Adrenal gland (tissue), 5 donors: ENCODE measurements around the gene RNPEP.

ENCODE experiments used
- POLR2A ChIP-seq, 2 donors: fragments of 450-650 bp; IDR thresholded peaks; one replicate each; pipeline ENCODE4 v1.6.1; 2017; ENCODE audit warnings: antibody characterized with exemption in 2 of 2, mild to moderate bottlenecking in 2 of 2, moderate library complexity in 1 of 2
- TF ChIP-seq, protein P1 (sequence below), 6 experiments: fragments of 450-650 bp in 4 of 6; fragments of 200-600 bp in 2 of 6; sonication (generic) in 1 of 6; IDR thresholded peaks; 1 replicate in 5 of 6; 2 replicates in 1 of 6; pipeline versions ENCODE4 v1.5.1 to v1.8.0; 2016 to 2021; ENCODE audit warnings: antibody characterized with exemption in 6 of 6, mild to moderate bottlenecking in 2 of 6, moderate library complexity in 1 of 6
- donor health status: DM: no; HTN: no; CAD: no.

DNA sequence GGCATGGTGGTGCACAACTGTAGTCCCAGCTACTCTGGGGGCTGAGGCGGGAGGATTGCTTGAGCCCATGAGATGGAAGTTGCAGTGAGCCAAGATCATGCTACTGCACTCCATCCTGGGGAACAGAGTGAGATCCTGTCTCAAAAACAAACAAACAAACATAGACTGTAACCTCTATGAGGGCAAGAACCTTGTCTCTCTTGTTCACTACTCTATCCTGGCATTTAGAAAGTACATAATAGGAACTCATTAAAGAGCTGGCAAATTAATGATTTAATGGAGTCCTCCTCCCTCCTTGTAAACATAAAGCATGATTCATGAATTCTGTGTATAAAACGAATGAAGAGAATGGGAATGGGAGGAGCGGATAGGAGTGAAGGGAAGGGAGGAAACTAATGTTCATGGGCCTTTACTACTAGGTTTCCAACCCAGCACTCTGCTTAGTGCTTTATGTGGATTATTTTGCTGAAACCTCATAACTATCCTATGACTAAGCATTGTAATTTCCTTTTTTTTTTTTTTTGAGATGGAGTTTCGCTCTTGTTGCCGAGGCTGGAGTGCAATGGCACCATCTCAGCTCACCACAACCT, 44.7 kb upstream of the RNPEP start:
- TF ChIP-seq, protein P1, sequence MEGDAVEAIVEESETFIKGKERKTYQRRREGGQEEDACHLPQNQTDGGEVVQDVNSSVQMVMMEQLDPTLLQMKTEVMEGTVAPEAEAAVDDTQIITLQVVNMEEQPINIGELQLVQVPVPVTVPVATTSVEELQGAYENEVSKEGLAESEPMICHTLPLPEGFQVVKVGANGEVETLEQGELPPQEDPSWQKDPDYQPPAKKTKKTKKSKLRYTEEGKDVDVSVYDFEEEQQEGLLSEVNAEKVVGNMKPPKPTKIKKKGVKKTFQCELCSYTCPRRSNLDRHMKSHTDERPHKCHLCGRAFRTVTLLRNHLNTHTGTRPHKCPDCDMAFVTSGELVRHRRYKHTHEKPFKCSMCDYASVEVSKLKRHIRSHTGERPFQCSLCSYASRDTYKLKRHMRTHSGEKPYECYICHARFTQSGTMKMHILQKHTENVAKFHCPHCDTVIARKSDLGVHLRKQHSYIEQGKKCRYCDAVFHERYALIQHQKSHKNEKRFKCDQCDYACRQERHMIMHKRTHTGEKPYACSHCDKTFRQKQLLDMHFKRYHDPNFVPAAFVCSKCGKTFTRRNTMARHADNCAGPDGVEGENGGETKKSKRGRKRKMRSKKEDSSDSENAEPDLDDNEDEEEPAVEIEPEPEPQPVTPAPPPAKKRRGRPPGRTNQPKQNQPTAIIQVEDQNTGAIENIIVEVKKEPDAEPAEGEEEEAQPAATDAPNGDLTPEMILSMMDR (IDR thresholded peaks at IDR 0.05): no peak
- TF ChIP-seq POLR2A (IDR thresholded peaks at IDR 0.05): no peak
